ENCODE measurements around the gene CNTNAP2. TPM values are rescaled to one million over a fixed set of nuclear protein-coding genes. Genes with fewer than 3 reads are reported as not detected.
A peak's percentile ranks its signal among the peaks of the same experiment; 100 is the strongest.

CNTNAP2 gene
- total RNA-seq, 1 experiment from 2014 or later, result 64.5 TPM

DNA sequence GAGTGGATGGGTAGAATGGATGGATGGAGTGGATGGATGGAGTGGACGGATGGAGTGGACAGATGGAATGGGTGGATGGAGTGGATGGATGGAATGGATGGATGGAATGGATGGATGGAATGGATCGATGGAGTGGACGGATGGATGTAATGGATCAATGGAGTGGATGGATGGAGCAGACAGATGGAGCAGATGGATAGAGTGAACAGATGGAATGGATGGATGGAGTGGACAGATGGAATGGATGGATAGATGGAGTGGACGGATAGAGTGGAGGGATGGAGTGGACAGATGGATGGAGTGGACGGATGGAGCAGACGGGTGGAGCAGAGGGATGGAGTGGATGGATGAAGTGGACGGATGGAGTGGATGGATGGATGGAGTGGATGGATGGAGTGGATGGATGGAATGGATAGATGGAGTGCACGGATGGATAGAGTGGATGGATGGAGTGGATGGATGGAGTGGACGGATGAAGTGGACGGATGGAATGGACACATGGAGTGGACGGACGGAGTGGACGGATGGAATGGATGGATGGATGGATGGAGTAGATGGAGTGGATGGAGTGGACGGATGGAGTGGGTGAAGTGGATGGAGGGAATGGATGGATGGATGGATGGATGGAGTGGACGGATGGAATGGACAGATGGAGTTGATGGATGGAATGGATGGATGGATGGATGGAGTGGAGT is 2213.7 kb downstream of the CNTNAP2 start:
- H2BK120ac ChIP-seq (ENCODE audit: low read depth, low read length, poor library complexity, severe bottlenecking), result no peak overlapping the region
- H3K4me1 Mint-ChIP-seq, result peaks cover 18 to 32% of the 10 kb centered on the region in 2 experiments
- WGBS (ENCODE audit: extremely low coverage, insufficient read length, low lambda C conversion rate), result 100% methylated on average over 7 of the region's 15 CpGs

More for the DNA sequence above, 2213.7 kb downstream of the CNTNAP2 start:
- Histone ChIP-seq H3K9me3 (ENCODE audit: control insufficient read depth, low read depth, low read length) (peaks cover 20% of the 10 kb centered on the region), H3K4ac (ENCODE audit: low read depth, low read length) (no peak overlapping the region), H2BK12ac (ENCODE audit: insufficient read length, low read depth, low read length) (no peak overlapping the region), H2AK5ac (ENCODE audit: insufficient read length, low read length) (no peak overlapping the region), H3K18ac (ENCODE audit: insufficient read length, low read depth, low read length) (no peak overlapping the region), H2BK15ac (ENCODE audit: low read depth, low read length) (no peak overlapping the region), H4K5ac (ENCODE audit: insufficient read length, low read depth, low read length) (no peak overlapping the region), H3K27me3 (ENCODE audit: insufficient read depth, low read length) (no peaks in the 10 kb centered on the region), H3K14ac (ENCODE audit: insufficient read depth, low read length) (no peak overlapping the region), H3K79me2 (ENCODE audit: insufficient read depth, low read length) (no peaks in the 10 kb centered on the region), H4K20me1 (ENCODE audit: control insufficient read depth, insufficient read depth, insufficient read length) (no peaks in the 10 kb centered on the region), H2BK5ac (ENCODE audit: insufficient read length, low read length) (no peak overlapping the region), H4K8ac (replicated peaks; ENCODE audit: insufficient read length, low read depth, low read length) (no peak overlapping the region), H3K9ac (ENCODE audit: extremely low read depth, insufficient read length, low read length) (no peak overlapping the region), H4K91ac (ENCODE audit: insufficient read length, low read depth, low read length) (no peak overlapping the region), H3T11ph (ENCODE audit: low read length) (no peak overlapping the region), H3K23me2 (ENCODE audit: insufficient read length, low read depth, low read length, poor library complexity, severe bottlenecking) (no peaks in the 10 kb centered on the region), H2BK20ac (ENCODE audit: low read depth, low read length, poor library complexity, severe bottlenecking) (no peak overlapping the region), H3K23ac (ENCODE audit: insufficient read length, low read depth, low read length) (no peak overlapping the region), H3K4me1 (ENCODE audit: insufficient read depth, low read length) (peaks cover 4% of the 10 kb centered on the region; the same call in 1 of the 2 replicates), H3K56ac (ENCODE audit: insufficient read length, low read depth, low read length) (peak overlapping the region; percentile 91), H3K79me1 (ENCODE audit: insufficient read depth, low read depth, low read length, poor library complexity, severe bottlenecking) (no peaks in the 10 kb centered on the region), H3K4me2 (ENCODE audit: insufficient read depth, insufficient read length, low read length) (no peak overlapping the region), H2AFZ (ENCODE audit: low read length) (no peak overlapping the region), H3K27ac (ENCODE audit: insufficient read length, low read depth, low read length) (no peak overlapping the region)
- Mint-ChIP-seq H3K36me3 (ENCODE audit: insufficient read depth in 1 of 3, low read depth in 3 of 3) (peaks cover 21 to 26% (median 23%) of the 10 kb centered on the region in 3 experiments), H3K9me3 (peaks cover 28 to 29% of the 10 kb centered on the region in 2 experiments), H3K4me3 (no peak overlapping the region; a peak in 1 of 5 replicates), H3K27me3 (ENCODE audit: low read depth) (peaks cover 2% of the 10 kb centered on the region; the same call in 1 of the 2 replicates), H3K27ac (no peak overlapping the region)
- no peak for TF ChIP-seq CTCF (conservative IDR thresholded peaks at IDR 0.05)
- no peak for DNase-seq
